HepG2 (cell line): ENCODE measurements around the gene HSCB. TPM values are rescaled to one million over a fixed set of nuclear protein-coding genes. Genes with fewer than 3 reads are reported as not detected.

Experiments
- ATAC-seq: fragments of 200-7000 bp; cut with Tn5 transposase; 3 replicates; pipeline ENCODE4 v1.9.1; 2020; ENCODE audit warnings: mild to moderate bottlenecking, moderate library complexity
- BruUV-seq: library from RNA; stranded (reverse); fragments of 400-500 nt; replicated peaks from 2 replicates; lab custom pipeline; 2021; lab: Mats Ljungman, UMichigan
- CTCF ChIA-PET: fragments of 300-600 bp; formaldehyde crosslinking; extraction: SDS; loops from one replicate; lab custom pipeline; 2021; ENCODE audit warnings: low total read pairs, inconsistent platforms, low intra/inter-chr PET ratio; lab: Yijun Ruan, JAX
- POLR2A ChIA-PET: fragments of 350-600 bp; sonication (Branson Sonifier 250); formaldehyde crosslinking; loops from one replicate; lab custom pipeline; 2020; ENCODE audit warnings: antibody characterized with exemption, inconsistent platforms; lab: Yijun Ruan, JAX
- DNase-seq: peaks from one replicate; pipeline ENCODE4 v3.0.0-alpha.2; 2015; ENCODE audit warnings: low spot score
- FAIRE-seq: peaks from 3 replicates; lab custom pipeline; 2011; peaks lifted over from hg19 to GRCh38; lab: Jason Lieb, UNC
- H2AFZ ChIP-seq: one replicate; pipeline ENCODE4 v1.6.1; 2011; ENCODE audit warnings: low read length, inconsistent platforms
- H3K27ac ChIP-seq: fragments of 300-600 bp; 3 replicates; pipeline ENCODE4 v1.8.0; 2011; ENCODE audit warnings: mixed run types, mild to moderate bottlenecking, mixed read lengths, low read length, inconsistent platforms; ENCODE audit not compliant: insufficient read depth; ENCODE audit errors: extremely low read length
- H3K27me3 ChIP-seq, 2 experiments: fragments of 200-600 bp in 1 of 2; 2 replicates in 1 of 2; 3 replicates in 1 of 2; pipeline versions ENCODE4 v1.6.0 to v1.8.0; 2011; ENCODE audit warnings: low read length in 2 of 2, mild to moderate bottlenecking in 2 of 2, moderate library complexity in 2 of 2, inconsistent platforms in 1 of 2; ENCODE audit not compliant: insufficient read depth in 2 of 2, control insufficient read depth in 1 of 2
- H3K36me3 ChIP-seq, 2 experiments: fragments of 200-600 bp in 1 of 2; replicated peaks in 1 of 2; 2 replicates in 1 of 2; 3 replicates in 1 of 2; pipeline versions ENCODE4 v1.5.1 to v1.8.0; 2011; ENCODE audit warnings: low read length in 2 of 2, inconsistent platforms in 1 of 2; ENCODE audit not compliant: insufficient read depth in 2 of 2, control insufficient read depth in 1 of 2
- H3K4me1 ChIP-seq: 2 replicates; pipeline ENCODE4 v1.5.1; 2012; ENCODE audit warnings: low read length, inconsistent platforms; ENCODE audit not compliant: insufficient read depth
- H3K4me2 ChIP-seq: 2 replicates; pipeline ENCODE4 v1.6.0; 2011; ENCODE audit warnings: low read depth, low read length, inconsistent platforms
- H3K4me3 ChIP-seq, 3 experiments: fragments of 200-600 bp in 1 of 3; sonication (generic), shearing (Covaris generic) in 1 of 3; replicated peaks in 1 of 3; 2 replicates each; pipeline ENCODE4 v1.5.1; 2011 to 2016; ENCODE audit warnings: low read length in 3 of 3, inconsistent platforms in 2 of 3, low read depth in 2 of 3, mild to moderate bottlenecking in 2 of 3, control low read depth in 1 of 3, mixed read lengths in 1 of 3; ENCODE audit not compliant: insufficient read depth in 1 of 3
- H3K79me2 ChIP-seq: one replicate; pipeline ENCODE4 v1.6.1; 2011; ENCODE audit warnings: low read length, inconsistent platforms; ENCODE audit not compliant: insufficient read depth
- H3K9ac ChIP-seq: 2 replicates; pipeline ENCODE4 v1.6.0; 2011; ENCODE audit warnings: mild to moderate bottlenecking, low read depth, low read length, inconsistent platforms; ENCODE audit not compliant: insufficient read depth
- H3K9me3 ChIP-seq: 2 replicates; pipeline ENCODE4 v1.5.1; 2012; ENCODE audit warnings: mild to moderate bottlenecking, low read length
- H4K20me1 ChIP-seq: 2 replicates; pipeline ENCODE4 v1.6.0; 2011; ENCODE audit warnings: inconsistent platforms, mild to moderate bottlenecking, low read length, moderate library complexity; ENCODE audit not compliant: insufficient read depth
- CHD4 ChIP-seq: fragments of 200-600 bp; sonication (generic); IDR thresholded peaks from 2 replicates; pipeline ENCODE4 v1.7.0; 2017; ENCODE audit warnings: mild to moderate bottlenecking, low read length, borderline replicate concordance
- DNMT3B ChIP-seq: conservative IDR thresholded peaks from 2 replicates; pipeline ENCODE4 v1.6.1; 2016; ENCODE audit warnings: missing biosample characterization, control low read depth
- HMGA1 ChIP-seq: sonication (generic); formaldehyde crosslinking; conservative IDR thresholded peaks from 2 replicates; pipeline ENCODE4 v1.4.0; 2020; ENCODE audit warnings: missing genetic modification reagents
- PHB2 ChIP-seq: fragments of 450-650 bp; IDR thresholded peaks from 2 replicates; pipeline ENCODE4 v1.6.1; 2018; ENCODE audit not compliant: partially characterized antibody
- RBM39 ChIP-seq: fragments of 200-400 bp; formaldehyde crosslinking; IDR thresholded peaks from one replicate; pipeline ENCODE4 v1.6.1; 2018; ENCODE audit warnings: antibody characterized with exemption, mild to moderate bottlenecking, low read depth, low read length; ENCODE audit not compliant: poor library complexity, severe bottlenecking
- SAP130 ChIP-seq: IDR thresholded peaks from 2 replicates; pipeline ENCODE4 v1.6.1; 2016; ENCODE audit warnings: low read depth
- STAG1 ChIP-seq: sonication (generic); formaldehyde crosslinking; IDR thresholded peaks from 2 replicates; pipeline ENCODE4 v1.4.0; 2020; ENCODE audit warnings: missing genetic modification reagents
- ZFP62 ChIP-seq: sonication (generic); formaldehyde crosslinking; IDR thresholded peaks from 2 replicates; pipeline ENCODE4 v1.4.0; 2020; ENCODE audit warnings: missing genetic modification reagents
- ZNF180 ChIP-seq: sonication (generic); formaldehyde crosslinking; IDR thresholded peaks from 2 replicates; pipeline ENCODE4 v1.4.0; 2020; ENCODE audit warnings: low read depth, missing genetic modification reagents, borderline replicate concordance
- ZNF350 ChIP-seq: sonication (generic); formaldehyde crosslinking; IDR thresholded peaks from 2 replicates; pipeline ENCODE4 v1.4.0; 2020; ENCODE audit warnings: mild to moderate bottlenecking, low read depth, missing genetic modification reagents, borderline replicate concordance
- ZNF580 ChIP-seq: IDR thresholded peaks from 2 replicates; pipeline ENCODE4 v1.6.1; 2016; ENCODE audit warnings: low read depth, borderline replicate concordance
- ZNF609 ChIP-seq: sonication (generic); formaldehyde crosslinking; IDR thresholded peaks from 2 replicates; pipeline ENCODE4 v1.4.0; 2020; ENCODE audit warnings: mild to moderate bottlenecking, missing genetic modification reagents, borderline replicate concordance
- ZNF710 ChIP-seq: sonication (generic); formaldehyde crosslinking; IDR thresholded peaks from 2 replicates; pipeline ENCODE4 v1.5.0; 2020; ENCODE audit warnings: mild to moderate bottlenecking, missing genetic modification reagents, borderline replicate concordance
- ZNF775 ChIP-seq: sonication (generic); formaldehyde crosslinking; IDR thresholded peaks from 2 replicates; pipeline ENCODE4 v1.4.0; 2020; ENCODE audit warnings: missing genetic modification reagents, mild to moderate bottlenecking, moderate library complexity, borderline replicate concordance
- ZNF879 ChIP-seq: sonication (generic); formaldehyde crosslinking; IDR thresholded peaks from 2 replicates; pipeline ENCODE4 v1.8.1; 2023; ENCODE audit warnings: missing genetic modification reagents
- WGBS: methylation state at CpG from one replicate; pipeline ENCODE4 v1.1.6; 2017; ENCODE audit warnings: low lambda C conversion rate; 5-methylcytosine and 5-hydroxymethylcytosine counted together
- in situ Hi-C: cut with HindIII; loops from 2 replicates; pipeline ENCODE4 v1.10.0; 2017; ENCODE audit warnings: low pct_unique_long_range_greater_than_20kb; ENCODE audit not compliant: extremely low pct_ligation_motif_present
- intact Hi-C: fragments of 100-400 bp; cut with micrococcal nuclease; formaldehyde crosslinking; loops from one replicate; pipeline ENCODE4 v1.10.0; 2022; ENCODE audit not compliant: unreplicated experiment
- polyA plus RNA-seq, 8 experiments: library from polyadenylated mRNA; depleted of rRNA in 3 of 8; stranded (reverse) in 7 of 8; unstranded in 1 of 8; fragments of >200 nt; fragmentation: Illumina TruSeq in 4 of 8; extraction: Trizol in 4 of 8; gene quantifications; 2 replicates each; pipeline versions ENCODE4 v1.2.1 to v1.2.3, GENCODE V29; 2011 to 2016; ENCODE audit warnings: low read depth in 4 of 8, missing spikeins in 1 of 8, mixed read lengths in 1 of 8; ENCODE audit not compliant: insufficient read depth in 1 of 8
- total RNA-seq, 5 experiments: library from RNA; depleted of rRNA; stranded (reverse); fragments of >200 nt; fragmentation: Illumina TruSeq; extraction: Trizol; gene quantifications; 2 replicates each; pipeline ENCODE4 v1.2.3, GENCODE V29; 2016; ENCODE audit warnings: low read depth in 1 of 5
- TF ChIP-seq, protein P1 (sequence below): sonication (generic); formaldehyde crosslinking; IDR thresholded peaks from 2 replicates; pipeline ENCODE4 v1.4.0; 2020; ENCODE audit warnings: missing genetic modification reagents, borderline replicate concordance

Gene HSCB
- total and polyA plus RNA-seq, 2 of the 13 experiments (the other 11 are each of a cell fraction or from before 2014, with no cell fraction given), result 15.4 to 20.9 TPM

GRCh38 chr22:28743852-28744251 lies 2.0 kb downstream of the HSCB start (continued):
- no peak for TF ChIP-seq ZNF609 (CRISPR knock-in tag)
- TF ChIP-seq PHB2, result no peak
- peak; percentile 20; the same call in 1 of the 2 replicates for TF ChIP-seq STAG1 (CRISPR knock-in tag)

DNA sequence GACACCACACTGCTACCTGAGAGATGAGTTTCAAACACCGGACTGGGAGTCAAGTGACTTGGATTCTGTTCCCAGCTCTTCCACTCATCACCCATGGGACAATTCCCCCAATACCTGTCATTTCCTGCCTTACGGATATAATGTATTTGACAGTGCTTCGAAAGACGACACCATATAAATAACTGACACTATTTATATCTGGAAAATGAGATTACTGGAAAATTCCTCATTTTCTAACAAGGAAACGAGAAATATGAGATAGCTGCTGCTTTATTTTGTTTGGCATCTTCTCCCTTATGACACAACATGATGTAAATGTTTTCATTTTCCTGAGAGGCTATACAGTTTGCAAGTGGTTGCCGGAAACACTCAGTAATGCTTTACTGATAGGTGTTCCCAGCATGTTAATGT lies 8.6 kb downstream of the HSCB start:
- no peak for ATAC-seq
- Histone ChIP-seq H3K36me3 (peaks cover 5 to 19% of the 10 kb centered on the region in 2 experiments; a peak in 4 of 5 replicates), H4K20me1 (no peaks in the 10 kb centered on the region), H2AFZ (no peak overlapping the region), H3K4me1 (peaks cover 33% of the 10 kb centered on the region), H3K4me3 (no peak overlapping the region), H3K9me3 (no peaks in the 10 kb centered on the region), H3K9ac (no peak overlapping the region), H3K79me2 (no peaks in the 10 kb centered on the region), H3K27me3 (no peaks in the 10 kb centered on the region), H3K4me2 (no peak overlapping the region), H3K27ac (no peak overlapping the region)
- BruUV-seq, result no TSS peak
- CTCF ChIA-PET, result no interaction called here
- 96% methylated on average over 6 of the region's 6 CpGs for WGBS
- DNase-seq, result no peak
- in situ Hi-C loops (no loop called here), intact Hi-C loops (no loop called here)
- no peak for FAIRE-seq
- POLR2A ChIA-PET, result interaction anchor here (1.0 kb wide), 1 partner anchor 34 kb away, joined by 3 read pairs; no protein-coding TSS in a partner anchor
- TF ChIP-seq ZNF180 (no peak), HMGA1 (no peak), ZNF580 (CRISPR knock-in tag) (no peak), CHD4 (no peak), RBM39 (no peak), ZNF879 (CRISPR knock-in tag) (no peak), ZNF710 (CRISPR knock-in tag) (no peak), SAP130 (no peak), DNMT3B (no peak), ZNF775 (no peak), ZFP62 (CRISPR knock-in tag) (no peak), ZNF350 (CRISPR knock-in tag) (no peak)
- TF ChIP-seq, protein P1, sequence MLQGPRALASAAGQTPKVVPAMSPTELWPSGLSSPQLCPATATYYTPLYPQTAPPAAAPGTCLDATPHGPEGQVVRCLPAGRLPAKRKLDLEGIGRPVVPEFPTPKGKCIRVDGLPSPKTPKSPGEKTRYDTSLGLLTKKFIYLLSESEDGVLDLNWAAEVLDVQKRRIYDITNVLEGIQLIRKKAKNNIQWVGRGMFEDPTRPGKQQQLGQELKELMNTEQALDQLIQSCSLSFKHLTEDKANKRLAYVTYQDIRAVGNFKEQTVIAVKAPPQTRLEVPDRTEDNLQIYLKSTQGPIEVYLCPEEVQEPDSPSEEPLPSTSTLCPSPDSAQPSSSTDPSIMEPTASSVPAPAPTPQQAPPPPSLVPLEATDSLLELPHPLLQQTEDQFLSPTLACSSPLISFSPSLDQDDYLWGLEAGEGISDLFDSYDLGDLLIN (CRISPR knock-in tag), result no peak
